Thyroid gland (tissue), 4 donors: ENCODE data around the gene CCDC148. TPM values are rescaled to one million over a fixed set of nuclear protein-coding genes. Genes with fewer than 3 reads are reported as not detected.

Source experiments
- DNase-seq, 2 donors: peaks; one replicate each; pipeline ENCODE4 v3.0.0-alpha.2; 2019
- H3K27ac ChIP-seq, 3 donors: fragments of 200-600 bp; sonication (generic); 1 replicate in 2 of 3; 2 replicates in 1 of 3; pipeline ENCODE4 v1.5.1; 2016 to 2019; ENCODE audit warnings: mild to moderate bottlenecking in 1 of 3, moderate library complexity in 1 of 3
- H3K27me3 ChIP-seq: fragments of 200-600 bp; sonication (generic); one replicate; pipeline ENCODE4 v1.5.1; 2019
- H3K36me3 ChIP-seq, 2 donors: fragments of 200-600 bp; sonication (generic); one replicate each; pipeline ENCODE4 v1.5.1; 2016 to 2019
- H3K4me1 ChIP-seq, 2 donors: fragments of 200-600 bp; sonication (generic); one replicate each; pipeline ENCODE4 v1.5.1; 2017 to 2019
- H3K4me3 ChIP-seq, 3 donors: fragments of 200-600 bp; sonication (generic); replicated peaks in 1 of 3; 1 replicate in 2 of 3; 2 replicates in 1 of 3; pipeline ENCODE4 v1.5.1; 2016; ENCODE audit warnings: mild to moderate bottlenecking in 1 of 3
- H3K9me3 ChIP-seq: fragments of 200-600 bp; sonication (generic); one replicate; pipeline ENCODE4 v1.5.1; 2017
- CTCF ChIP-seq, 6 experiments: fragments of 200-600 bp in 3 of 6; fragments of 450-650 bp in 3 of 6; sonication (generic) in 3 of 6; IDR thresholded peaks; one replicate each; pipeline ENCODE4 v1.5.1; 2016 to 2019; ENCODE audit warnings: antibody characterized with exemption in 6 of 6, mild to moderate bottlenecking in 2 of 6, inconsistent platforms in 1 of 6, moderate library complexity in 1 of 6
- POLR2A ChIP-seq, 2 donors: fragments of 450-650 bp; IDR thresholded peaks; one replicate each; pipeline ENCODE4 v1.6.1; 2017; ENCODE audit warnings: antibody characterized with exemption in 2 of 2, mild to moderate bottlenecking in 2 of 2, moderate library complexity in 1 of 2
- WGBS, 2 donors: methylation state at CpG; one replicate each; pipeline ENCODE4 v1.1.5; 2017; 5-methylcytosine and 5-hydroxymethylcytosine counted together
- intact Hi-C: fragments of 100-400 bp; cut with DNase I; formaldehyde crosslinking; loops from one replicate; pipeline ENCODE4 v1.15.1; 2023
- total RNA-seq, 4 donors: library from RNA; depleted of rRNA; stranded (reverse); fragments of >200 nt; gene quantifications; one replicate each; pipeline ENCODE4 v1.2.3, GENCODE V29; 2016

CCDC148 gene
- total RNA-seq, 4 donors from 2014 or later, result 4.6 to 10.7 (median 7.4) TPM

GRCh38 chr2:158412206-158412605 is 44.3 kb downstream of the CCDC148 start:
- no peak for DNase-seq
- WGBS, 2 donors, result 35 to 53% methylated on average over 3 of the region's 3 CpGs
- H3K4me1 ChIP-seq, result no peaks in the 10 kb centered on the region
- intact Hi-C loops, result no loop called here
- no peak overlapping the region for H3K4me3 ChIP-seq
- TF ChIP-seq CTCF (IDR thresholded peaks at IDR 0.05), result no peak
- no peak for TF ChIP-seq POLR2A (IDR thresholded peaks at IDR 0.05)
- H3K27me3 ChIP-seq, result no peaks in the 10 kb centered on the region
- peak overlapping the region in 1 of 3 donors; percentile 20 for H3K27ac ChIP-seq
- H3K9me3 ChIP-seq, result no peaks in the 10 kb centered on the region
- no peaks in the 10 kb centered on the region for H3K36me3 ChIP-seq

GRCh38 chr2:158411748-158412147 is 44.8 kb downstream of the CCDC148 start:
- Histone ChIP-seq H3K27ac (peak overlapping the region in 1 of 3 donors; percentile 20), H3K9me3 (no peaks in the 10 kb centered on the region), H3K4me3 (no peak overlapping the region), H3K4me1 (no peaks in the 10 kb centered on the region), H3K36me3 (no peaks in the 10 kb centered on the region), H3K27me3 (no peaks in the 10 kb centered on the region)
- DNase-seq, result no peak
- intact Hi-C loops, result no loop called here
- TF ChIP-seq CTCF (IDR thresholded peaks at IDR 0.05) (no peak), POLR2A (IDR thresholded peaks at IDR 0.05) (peak in 1 of 2 donors; percentile 5)

- 98% methylated on average over 1 of the region's 1 CpG for WGBS, 2 donors
- Histone ChIP-seq H3K27me3 (no peaks in the 10 kb centered on the region), H3K4me1 (no peaks in the 10 kb centered on the region), H3K36me3 (no peaks in the 10 kb centered on the region), H3K4me3 (no peak overlapping the region), H3K9me3 (no peaks in the 10 kb centered on the region), H3K27ac (no peak overlapping the region)
- no peak for TF ChIP-seq POLR2A (IDR thresholded peaks at IDR 0.05)
- DNase-seq, result no peak
- intact Hi-C loops, result no loop called here
Observed at GRCh38 chr2:158410132-158410531, 46.4 kb downstream of the CCDC148 start.

GRCh38 chr2:158407031-158407430 is 49.5 kb downstream of the CCDC148 start:
- intact Hi-C loops, result no loop called here
- Histone ChIP-seq H3K4me1 (no peaks in the 10 kb centered on the region), H3K36me3 (no peaks in the 10 kb centered on the region), H3K27me3 (no peaks in the 10 kb centered on the region), H3K4me3 (no peak overlapping the region), H3K9me3 (no peaks in the 10 kb centered on the region), H3K27ac (no peak overlapping the region)
- TF ChIP-seq CTCF (IDR thresholded peaks at IDR 0.05) (no peak), POLR2A (IDR thresholded peaks at IDR 0.05) (no peak)
- 81% methylated on average over 3 of the region's 3 CpGs for WGBS, 2 donors
- DNase-seq, result no peak

GRCh38 chr2:158405341-158405740 is 51.2 kb downstream of the CCDC148 start:
- H3K27ac ChIP-seq, result no peak overlapping the region
- TF ChIP-seq CTCF (IDR thresholded peaks at IDR 0.05), result no peak
- H3K4me3 ChIP-seq, result no peak overlapping the region
- no peaks in the 10 kb centered on the region for H3K27me3 ChIP-seq
- no peaks in the 10 kb centered on the region for H3K9me3 ChIP-seq
- WGBS, 2 donors, result 97 to 98% methylated on average over 3 of the region's 3 CpGs
- no peak for DNase-seq
- no peaks in the 10 kb centered on the region for H3K4me1 ChIP-seq
- no peaks in the 10 kb centered on the region for H3K36me3 ChIP-seq
- intact Hi-C loops, result no loop called here

GRCh38 chr2:158403237-158403636 is 53.3 kb downstream of the CCDC148 start:
- H3K4me1 ChIP-seq, result no peaks in the 10 kb centered on the region
- H3K36me3 ChIP-seq, result no peaks in the 10 kb centered on the region
- WGBS, 2 donors, result 75 to 83% methylated on average over 1 of the region's 1 CpG
- no peak overlapping the region for H3K4me3 ChIP-seq
- no peak overlapping the region for H3K27ac ChIP-seq
- intact Hi-C loops, result no loop called here
- TF ChIP-seq POLR2A (IDR thresholded peaks at IDR 0.05) (no peak), CTCF (IDR thresholded peaks at IDR 0.05) (no peak)
- no peaks in the 10 kb centered on the region for H3K9me3 ChIP-seq
- no peak for DNase-seq
- H3K27me3 ChIP-seq, result no peaks in the 10 kb centered on the region
